Mucosa of descending colon (tissue), 3 donors: ENCODE results near the gene HDAC9. TPM values are rescaled to one million over a fixed set of nuclear protein-coding genes. Genes with fewer than 3 reads are reported as not detected.

Source experiments
- ATAC-seq: fragments of 200-7000 bp; cut with Tn5 transposase; one replicate; pipeline ENCODE4 v1.9.1; 2020; ENCODE audit warnings: mild to moderate bottlenecking, moderate library complexity
- DNase-seq, 3 donors: peaks; one replicate each; pipeline ENCODE4 v3.0.0-alpha.2; 2020
- H3K36me3 ChIP-seq: fragments of 200-600 bp; one replicate; pipeline ENCODE4 v1.8.0; 2021; ENCODE audit warnings: low read depth, mild to moderate bottlenecking
- H3K4me1 ChIP-seq: fragments of 200-600 bp; one replicate; pipeline ENCODE4 v1.8.0; 2021; ENCODE audit warnings: low read depth, mild to moderate bottlenecking
- H3K4me3 ChIP-seq: fragments of 200-600 bp; one replicate; pipeline ENCODE4 v1.8.0; 2021; ENCODE audit warnings: mild to moderate bottlenecking
- H3K9me3 ChIP-seq: fragments of 200-600 bp; one replicate; pipeline ENCODE4 v1.8.0; 2021; ENCODE audit warnings: mild to moderate bottlenecking
- CTCF ChIP-seq: fragments of 200-600 bp; IDR thresholded peaks from one replicate; pipeline ENCODE4 v1.8.0; 2022; ENCODE audit warnings: antibody characterized with exemption, mild to moderate bottlenecking
- intact Hi-C, 2 donors: fragments of 100-400 bp; cut with DNase I in 1 of 2; cut with micrococcal nuclease in 1 of 2; formaldehyde crosslinking; loops; one replicate each; pipeline versions ENCODE4 v1.11.0 to v1.11.1; 2022; cut with DNase I, micrococcal nuclease
- total RNA-seq, 3 donors: library from RNA; stranded (reverse); fragmentation: NEBNext Ultra II Directional in 2 of 3; extraction: Animal tissue kit (Norgen Biotek cat#: 25700) in 2 of 3; gene quantifications; one replicate each; pipeline versions ENCODE4 v1.2.1 to v1.2.4, GENCODE V29; 2021 to 2023
- donor health status: DM: no; HTN: no; CAD: no; lungs with moderate emphysema.
- donor health status: DM: no; HTN: no; CAD: no.
- donor health status: DM: no; HTN: yes; CAD: no.

The HDAC9 gene
- total RNA-seq, 3 donors from 2014 or later: 16.0 to 20.4 (median 17.5) TPM

DNA sequence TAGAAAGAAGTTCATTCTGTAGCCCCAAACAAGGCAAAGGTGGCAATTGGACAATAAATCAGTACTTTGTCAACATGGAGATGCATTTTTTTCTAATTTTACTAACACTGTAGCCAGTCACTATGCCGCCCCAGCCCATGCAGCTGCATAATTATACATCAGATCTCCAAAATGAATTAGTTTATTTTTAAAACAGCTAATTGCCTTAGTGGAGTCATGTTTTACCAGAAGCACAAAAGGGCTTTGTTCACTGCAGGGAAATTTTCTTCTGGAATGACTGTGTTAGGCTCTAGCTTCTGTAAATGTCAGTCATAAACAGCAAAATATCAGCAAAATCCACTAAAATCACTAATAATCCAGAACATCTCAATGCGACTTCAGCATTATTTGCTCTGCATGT lies 20.1 kb upstream of the HDAC9 start:
- no peaks in the 10 kb centered on the region for H3K36me3 ChIP-seq
- intact Hi-C loops: no loop called here
- H3K4me1 ChIP-seq: no peaks in the 10 kb centered on the region

DNA sequence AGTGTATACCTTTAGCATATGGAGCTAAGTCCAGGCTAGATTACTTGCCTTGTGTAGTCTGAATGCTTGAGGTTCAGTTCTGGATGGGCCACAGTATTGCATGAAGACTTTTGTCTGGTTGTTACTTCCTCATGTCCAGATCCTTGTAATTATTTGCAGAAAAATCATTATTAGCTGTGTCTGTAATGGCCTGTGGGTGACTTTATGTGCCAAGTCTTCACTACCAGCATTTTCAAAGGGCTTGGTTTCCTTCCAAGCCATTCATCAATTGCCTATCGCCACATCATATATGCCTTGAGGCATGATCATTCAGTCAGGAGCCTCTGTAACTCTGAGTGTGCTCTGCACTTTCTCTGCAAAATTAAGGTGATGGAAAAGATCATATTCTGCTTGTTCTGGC lies 13.8 kb upstream of the HDAC9 start:
- H3K36me3 ChIP-seq: no peaks in the 10 kb centered on the region
- H3K4me1 ChIP-seq: no peaks in the 10 kb centered on the region
- H3K9me3 ChIP-seq: no peaks in the 10 kb centered on the region
- no peak for TF ChIP-seq CTCF
- no peak for ATAC-seq
- intact Hi-C loops: no loop called here
- no peak for DNase-seq
- H3K4me3 ChIP-seq: no peak overlapping the region

More for the DNA sequence above, 20.1 kb upstream of the HDAC9 start:
- TF ChIP-seq CTCF: no peak
- Histone ChIP-seq H3K9me3 (no peaks in the 10 kb centered on the region), H3K4me3 (no peak overlapping the region)
- DNase-seq (no peak), ATAC-seq (no peak)

- intact Hi-C loops: no loop called here
- DNase-seq (no peak), ATAC-seq (no peak)
- TF ChIP-seq CTCF: no peak
- H3K9me3 ChIP-seq: no peaks in the 10 kb centered on the region
- H3K4me3 ChIP-seq: no peak overlapping the region
- no peaks in the 10 kb centered on the region for H3K4me1 ChIP-seq
- no peaks in the 10 kb centered on the region for H3K36me3 ChIP-seq
These were observed 7.5 kb upstream of the HDAC9 start for GRCh38 chr7:18488049-18488448.

- intact Hi-C loops: no loop called here
- no peak overlapping the region for H3K4me3 ChIP-seq
- no peaks in the 10 kb centered on the region for H3K9me3 ChIP-seq
- H3K36me3 ChIP-seq: no peaks in the 10 kb centered on the region
- ATAC-seq: no peak
- H3K4me1 ChIP-seq: no peaks in the 10 kb centered on the region
- DNase-seq: no peak
- TF ChIP-seq CTCF: no peak
These were observed 5.9 kb upstream of the HDAC9 start for GRCh38 chr7:18489624-18490023.

DNA sequence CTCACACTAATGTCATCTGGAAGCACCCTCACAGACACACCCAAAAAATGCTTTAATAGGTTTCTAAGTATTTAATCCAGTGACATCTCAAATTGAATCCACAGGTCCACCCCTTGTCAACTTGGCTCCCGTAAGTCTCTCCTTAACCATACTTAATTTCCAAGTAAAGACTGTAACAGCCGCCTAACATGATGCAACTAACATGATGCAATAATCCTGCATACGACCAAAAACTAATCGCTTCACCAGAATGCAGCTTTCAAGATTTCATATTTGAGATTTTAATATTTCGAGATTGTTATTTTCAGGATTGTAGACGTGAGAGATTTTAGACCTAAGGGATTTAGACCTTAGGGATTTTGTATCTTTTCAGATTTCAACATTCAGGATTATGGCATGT lies 3.7 kb upstream of the HDAC9 start:
- no peaks in the 10 kb centered on the region for H3K4me1 ChIP-seq
- no peak for TF ChIP-seq CTCF
- no peak for DNase-seq
- ATAC-seq: no peak
- H3K36me3 ChIP-seq: no peaks in the 10 kb centered on the region
- no peaks in the 10 kb centered on the region for H3K9me3 ChIP-seq
- intact Hi-C loops: no loop called here
- H3K4me3 ChIP-seq: no peak overlapping the region

DNA sequence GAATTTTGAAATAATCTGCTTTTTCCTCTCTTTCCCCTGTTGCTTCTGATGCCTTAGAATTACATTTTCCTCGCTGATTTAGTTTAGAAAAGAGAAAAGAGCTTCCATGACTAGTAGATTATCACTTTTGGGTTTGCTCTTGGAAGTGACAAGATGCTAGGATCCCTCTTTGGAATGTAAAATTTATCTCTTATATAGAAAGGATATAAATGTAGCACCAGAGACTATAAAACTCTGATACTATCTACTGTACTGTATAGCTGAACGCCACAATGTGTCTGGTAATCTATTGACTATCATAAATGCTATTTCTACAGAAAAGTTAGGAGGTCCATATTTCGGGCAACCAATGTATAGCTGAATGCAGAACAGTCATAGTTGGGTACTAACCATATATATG lies 1.1 kb upstream of the HDAC9 start:
- Histone ChIP-seq H3K9me3 (no peaks in the 10 kb centered on the region), H3K36me3 (no peaks in the 10 kb centered on the region), H3K4me1 (no peaks in the 10 kb centered on the region), H3K4me3 (no peak overlapping the region)
- intact Hi-C loops: no loop called here
- no peak for ATAC-seq
- no peak for DNase-seq
- no peak for TF ChIP-seq CTCF
